Sigmoid colon (tissue), 7 donors: ENCODE data around the gene MGP. TPM values are rescaled to one million over a fixed set of nuclear protein-coding genes. Genes with fewer than 3 reads are reported as not detected.

Experiments
- DNase-seq: peaks from one replicate; pipeline ENCODE4 v3.0.0-alpha.2; 2019
- H3K27ac ChIP-seq, 4 donors: fragments of 200-600 bp; sonication (generic); one replicate each; pipeline ENCODE4 v1.5.1; 2016 to 2019; ENCODE audit warnings: mild to moderate bottlenecking in 1 of 4
- H3K27me3 ChIP-seq, 3 donors: fragments of 200-600 bp; sonication (generic); one replicate each; pipeline ENCODE4 v1.5.1; 2019; ENCODE audit warnings: mild to moderate bottlenecking in 1 of 3
- H3K36me3 ChIP-seq, 4 donors: fragments of 200-600 bp; sonication (generic); one replicate each; pipeline ENCODE4 v1.5.1; 2016 to 2019
- H3K4me1 ChIP-seq, 4 donors: fragments of 200-600 bp; sonication (generic); one replicate each; pipeline ENCODE4 v1.5.1; 2017 to 2019
- H3K4me3 ChIP-seq, 4 donors: fragments of 200-600 bp; sonication (generic); one replicate each; pipeline ENCODE4 v1.5.1; 2017 to 2019; ENCODE audit warnings: mild to moderate bottlenecking in 2 of 4, moderate library complexity in 1 of 4
- H3K9me3 ChIP-seq, 4 donors: fragments of 200-600 bp in 3 of 4; sonication (generic) in 3 of 4; one replicate each; pipeline versions ENCODE4 v1.5.1 to v1.6.1; 2013 to 2019
- EP300 ChIP-seq, 4 donors: sonication (generic); formaldehyde crosslinking; IDR thresholded peaks; one replicate each; pipeline ENCODE4 v1.6.1; 2017; ENCODE audit warnings: antibody characterized with exemption in 4 of 4
- POLR2A ChIP-seq, 2 donors: fragments of 450-650 bp; IDR thresholded peaks; one replicate each; pipeline ENCODE4 v1.6.1; 2016; ENCODE audit warnings: antibody characterized with exemption in 2 of 2, mild to moderate bottlenecking in 2 of 2, moderate library complexity in 2 of 2
- POLR2AphosphoS5 ChIP-seq, 4 donors: sonication (generic); formaldehyde crosslinking; IDR thresholded peaks; one replicate each; pipeline ENCODE4 v1.6.1; 2017; ENCODE audit warnings: antibody characterized with exemption in 4 of 4
- WGBS, 2 donors: extraction: QIAGEN DNeasy Blood & Tissue Kit; methylation state at CpG; one replicate each; pipeline ENCODE4 v1.1.7; 2013; 5-methylcytosine and 5-hydroxymethylcytosine counted together
- intact Hi-C: fragments of 100-400 bp; cut with DNase I; formaldehyde crosslinking; loops from one replicate; pipeline ENCODE4 v1.15.1; 2023
- polyA plus RNA-seq, 3 donors: library from polyadenylated mRNA; stranded (reverse); fragments of 200-250 nt; gene quantifications; one replicate each; pipeline ENCODE4 v1.2.3, GENCODE V29; 2013
- total RNA-seq, 4 donors: library from RNA; depleted of rRNA; stranded (reverse); fragments of >200 nt; gene quantifications; one replicate each; pipeline ENCODE4 v1.1.0, GENCODE V29; 2016
- TF ChIP-seq, protein P1 (sequence below), 4 experiments: fragments of 450-650 bp in 3 of 4; fragments of 200-600 bp in 1 of 4; IDR thresholded peaks; one replicate each; pipeline ENCODE4 v1.5.1; 2016 to 2019; ENCODE audit warnings: antibody characterized with exemption in 4 of 4, mild to moderate bottlenecking in 3 of 4, moderate library complexity in 2 of 4
- donor health status: healthy with polysubstance abuse.
- donor health status: Bipolar disorder and iron deficiency.
- donor health status: healthy.

The MGP gene
- total and polyA plus RNA-seq, 7 donors: 21.7 to 2,103 (median 984) TPM

- no peak for DNase-seq
- TF ChIP-seq POLR2AphosphoS5 (IDR thresholded peaks at IDR 0.05) (peak in 1 of 4 donors; percentile 6), EP300 (IDR thresholded peaks at IDR 0.05) (no peak), POLR2A (IDR thresholded peaks at IDR 0.05) (no peak)
- TF ChIP-seq, protein P1, sequence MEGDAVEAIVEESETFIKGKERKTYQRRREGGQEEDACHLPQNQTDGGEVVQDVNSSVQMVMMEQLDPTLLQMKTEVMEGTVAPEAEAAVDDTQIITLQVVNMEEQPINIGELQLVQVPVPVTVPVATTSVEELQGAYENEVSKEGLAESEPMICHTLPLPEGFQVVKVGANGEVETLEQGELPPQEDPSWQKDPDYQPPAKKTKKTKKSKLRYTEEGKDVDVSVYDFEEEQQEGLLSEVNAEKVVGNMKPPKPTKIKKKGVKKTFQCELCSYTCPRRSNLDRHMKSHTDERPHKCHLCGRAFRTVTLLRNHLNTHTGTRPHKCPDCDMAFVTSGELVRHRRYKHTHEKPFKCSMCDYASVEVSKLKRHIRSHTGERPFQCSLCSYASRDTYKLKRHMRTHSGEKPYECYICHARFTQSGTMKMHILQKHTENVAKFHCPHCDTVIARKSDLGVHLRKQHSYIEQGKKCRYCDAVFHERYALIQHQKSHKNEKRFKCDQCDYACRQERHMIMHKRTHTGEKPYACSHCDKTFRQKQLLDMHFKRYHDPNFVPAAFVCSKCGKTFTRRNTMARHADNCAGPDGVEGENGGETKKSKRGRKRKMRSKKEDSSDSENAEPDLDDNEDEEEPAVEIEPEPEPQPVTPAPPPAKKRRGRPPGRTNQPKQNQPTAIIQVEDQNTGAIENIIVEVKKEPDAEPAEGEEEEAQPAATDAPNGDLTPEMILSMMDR (IDR thresholded peaks at IDR 0.05): no peak
- Histone ChIP-seq H3K27me3 (no peaks in the 10 kb centered on the region), H3K4me3 (no peak overlapping the region), H3K36me3 (no peaks in the 10 kb centered on the region), H3K27ac (peak overlapping the region in 1 of 4 donors; percentile 18), H3K4me1 (peaks cover 0 to 26% (median 20%) of the 10 kb centered on the region in 4 donors), H3K9me3 (no peaks in the 10 kb centered on the region)
- intact Hi-C loops: loop anchor here (10.0 kb wide), 3 partner anchors 298 to 738 kb away; no protein-coding TSS in a partner anchor
- WGBS, 2 donors: 39 to 72% methylated on average over 4 of the region's 4 CpGs
Observed at GRCh38 chr12:14846876-14847580, 38.6 kb downstream of the MGP start.

GRCh38 chr12:14846042-14846587, 39.5 kb downstream of the MGP start:
- Histone ChIP-seq H3K9me3 (no peaks in the 10 kb centered on the region), H3K27me3 (no peaks in the 10 kb centered on the region), H3K4me3 (no peak overlapping the region), H3K36me3 (no peaks in the 10 kb centered on the region), H3K4me1 (peaks cover 0 to 34% (median 29%) of the 10 kb centered on the region in 4 donors), H3K27ac (peak overlapping the region; percentile 9 to 30 (median 18))
- 34 to 49% methylated on average over 3 of the region's 3 CpGs for WGBS, 2 donors
- TF ChIP-seq POLR2AphosphoS5 (IDR thresholded peaks at IDR 0.05): no peak
- TF ChIP-seq, protein P1 (IDR thresholded peaks at IDR 0.05): no peak
- TF ChIP-seq EP300 (IDR thresholded peaks at IDR 0.05): no peak
- no peak for TF ChIP-seq POLR2A (IDR thresholded peaks at IDR 0.05)
- no peak for DNase-seq
- intact Hi-C loops: loop anchor here (10.0 kb wide), 3 partner anchors 299 to 739 kb away; no protein-coding TSS in a partner anchor

DNA sequence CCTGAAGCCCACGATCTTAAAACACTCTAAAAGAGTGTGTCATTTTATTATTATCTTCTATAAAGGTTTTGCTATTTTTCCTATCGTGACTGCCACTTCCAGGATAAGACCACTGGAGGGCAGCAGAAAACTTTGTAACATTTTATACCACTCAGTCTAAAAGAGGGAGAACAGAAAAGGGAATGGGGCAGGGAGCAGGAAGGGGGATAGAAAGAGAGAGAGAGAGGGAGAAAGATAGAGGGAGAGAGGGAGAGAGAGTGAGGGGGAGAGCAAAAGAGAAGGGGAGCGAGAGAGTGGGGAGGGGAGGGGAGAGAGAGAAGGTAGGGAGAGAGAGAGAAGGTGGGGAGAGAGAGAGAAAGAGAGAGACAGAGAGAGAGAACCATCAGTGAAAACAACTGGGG, 40.3 kb downstream of the MGP start:
- DNase-seq: no peak
- H3K27me3 ChIP-seq: no peaks in the 10 kb centered on the region
- H3K4me1 ChIP-seq: peaks cover 0 to 39% (median 30%) of the 10 kb centered on the region in 4 donors

DNA sequence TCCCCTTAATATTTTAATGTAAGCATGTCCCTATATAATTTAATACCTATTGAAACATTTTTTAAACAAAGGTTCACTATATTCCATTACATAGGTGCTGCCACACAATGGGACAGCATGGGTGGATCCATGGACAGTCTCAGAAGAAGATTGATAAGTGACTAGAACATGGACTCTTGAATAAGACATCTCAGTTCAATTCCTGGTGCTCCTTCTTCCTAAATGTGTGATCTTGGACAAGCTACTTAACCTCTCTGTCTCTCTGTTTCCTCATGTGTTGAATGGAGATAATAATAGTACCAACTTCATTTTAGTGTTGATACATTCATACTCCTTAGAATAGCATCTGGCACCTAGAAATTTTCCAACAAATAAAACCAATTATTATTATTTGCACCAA, 41.3 kb downstream of the MGP start:
- intact Hi-C loops: loop anchor here (2.0 to 10.0 kb wide), 5 partner anchors 300 to 740 kb away; partner anchors contain the start of gene RERG
- Histone ChIP-seq H3K9me3 (no peaks in the 10 kb centered on the region), H3K4me1 (peaks cover 0 to 40% (median 30%) of the 10 kb centered on the region in 4 donors), H3K4me3 (no peak overlapping the region), H3K27ac (no peak overlapping the region), H3K36me3 (no peaks in the 10 kb centered on the region), H3K27me3 (no peaks in the 10 kb centered on the region)
- DNase-seq: no peak
- TF ChIP-seq EP300 (IDR thresholded peaks at IDR 0.05) (no peak), POLR2A (IDR thresholded peaks at IDR 0.05) (no peak), POLR2AphosphoS5 (IDR thresholded peaks at IDR 0.05) (no peak)
- TF ChIP-seq, protein P1 (IDR thresholded peaks at IDR 0.05): no peak

More for the DNA sequence above, 40.3 kb downstream of the MGP start:
- intact Hi-C loops: loop anchor here (1.0 to 10.0 kb wide), 6 partner anchors 150 to 739 kb away; partner anchors contain the start of gene RERG
- Histone ChIP-seq H3K36me3 (no peaks in the 10 kb centered on the region), H3K9me3 (no peaks in the 10 kb centered on the region), H3K27ac (peak overlapping the region in 2 of 4 donors; percentile 9 to 18), H3K4me3 (no peak overlapping the region)
- TF ChIP-seq, protein P1 (IDR thresholded peaks at IDR 0.05): peak; percentile 68 to 91 (median 86)
- TF ChIP-seq EP300 (IDR thresholded peaks at IDR 0.05): no peak
- WGBS, 2 donors: 20 to 22% methylated on average over 3 of the region's 3 CpGs
